ENCODE results near the gene ODAM. TPM values are rescaled to one million over a fixed set of nuclear protein-coding genes. Genes with fewer than 3 reads are reported as not detected.
"Not testable (repeated sequence)": the region's sequence is repeated elsewhere in the genome, so short reads cannot be mapped to it uniquely, and the experiment has no call there.

Gene ODAM
- total RNA-seq, 6 donors from 2014 or later, result 1.1 to 6.5 (median 3.3) TPM; not detected in 1

DNA sequence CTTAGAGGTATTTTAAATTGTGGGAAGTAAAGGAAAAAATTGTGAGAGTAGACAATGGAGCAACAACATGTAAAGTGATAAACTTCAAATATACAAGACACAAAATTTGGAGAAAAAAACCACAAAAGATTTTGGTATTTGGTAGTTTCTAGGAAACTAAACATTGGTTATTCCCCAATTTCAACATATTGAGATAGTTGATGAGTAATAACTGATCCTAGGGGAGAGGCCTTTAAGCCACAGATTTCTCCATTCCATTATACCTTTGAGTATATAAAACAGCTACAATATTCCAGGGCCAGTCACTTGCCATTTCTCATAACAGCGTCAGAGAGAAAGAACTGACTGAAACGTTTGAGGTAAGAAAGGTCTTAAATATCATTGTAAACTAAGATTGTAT is 30.3 kb downstream of the ODAM start, which contains the start of gene FDCSP:
Gene FDCSP, plus strand, starts transcription at position 301 of the 400 bp plus-strand sequence. CDS start 5,071 bp downstream, outside the sequence.
- DNase-seq, result no peak
- no peak for ATAC-seq (ENCODE audit: low FRiP score in 2 of 2)
- Histone ChIP-seq H3K27ac (no peak within 1 kb of the TSS), H3K36me3 (no peaks in the 10 kb centered on the region), H3K4me3 (no peak within 1 kb of the TSS), H3K27me3 (no peaks in the 10 kb centered on the region), H3K4me1 (no peaks in the 10 kb centered on the region), H3K9me3 (no peaks in the 10 kb centered on the region)
- 66 to 82% methylated on average over 2 of the region's 2 CpGs for WGBS, 2 donors
- no peak for TF ChIP-seq EP300 (IDR thresholded peaks at IDR 0.05)
- TF ChIP-seq, protein P1, sequence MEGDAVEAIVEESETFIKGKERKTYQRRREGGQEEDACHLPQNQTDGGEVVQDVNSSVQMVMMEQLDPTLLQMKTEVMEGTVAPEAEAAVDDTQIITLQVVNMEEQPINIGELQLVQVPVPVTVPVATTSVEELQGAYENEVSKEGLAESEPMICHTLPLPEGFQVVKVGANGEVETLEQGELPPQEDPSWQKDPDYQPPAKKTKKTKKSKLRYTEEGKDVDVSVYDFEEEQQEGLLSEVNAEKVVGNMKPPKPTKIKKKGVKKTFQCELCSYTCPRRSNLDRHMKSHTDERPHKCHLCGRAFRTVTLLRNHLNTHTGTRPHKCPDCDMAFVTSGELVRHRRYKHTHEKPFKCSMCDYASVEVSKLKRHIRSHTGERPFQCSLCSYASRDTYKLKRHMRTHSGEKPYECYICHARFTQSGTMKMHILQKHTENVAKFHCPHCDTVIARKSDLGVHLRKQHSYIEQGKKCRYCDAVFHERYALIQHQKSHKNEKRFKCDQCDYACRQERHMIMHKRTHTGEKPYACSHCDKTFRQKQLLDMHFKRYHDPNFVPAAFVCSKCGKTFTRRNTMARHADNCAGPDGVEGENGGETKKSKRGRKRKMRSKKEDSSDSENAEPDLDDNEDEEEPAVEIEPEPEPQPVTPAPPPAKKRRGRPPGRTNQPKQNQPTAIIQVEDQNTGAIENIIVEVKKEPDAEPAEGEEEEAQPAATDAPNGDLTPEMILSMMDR (IDR thresholded peaks at IDR 0.05), result no peak
- no peak for TF ChIP-seq POLR2A (IDR thresholded peaks at IDR 0.05)

- Histone ChIP-seq H3K4me1 (no peaks in the 10 kb centered on the region), H3K9me3 (no peaks in the 10 kb centered on the region), H3K36me3 (no peaks in the 10 kb centered on the region), H3K4me3 (no peak overlapping the region), H3K27me3 (no peaks in the 10 kb centered on the region), H3K27ac (no peak overlapping the region)
- TF ChIP-seq EP300 (IDR thresholded peaks at IDR 0.05), result no peak
- TF ChIP-seq POLR2A (IDR thresholded peaks at IDR 0.05), result no peak
- TF ChIP-seq, protein P1 (IDR thresholded peaks at IDR 0.05), result no peak
- no peak for TF ChIP-seq POLR2AphosphoS5 (IDR thresholded peaks at IDR 0.05)
- DNase-seq (no peak), ATAC-seq (ENCODE audit: low FRiP score in 2 of 2) (no peak)
- WGBS, 2 donors, result 67 to 79% methylated on average over 1 of the region's 1 CpG
Observed at GRCh38 chr4:70236125-70236524, 40.6 kb downstream of the ODAM start.

DNA sequence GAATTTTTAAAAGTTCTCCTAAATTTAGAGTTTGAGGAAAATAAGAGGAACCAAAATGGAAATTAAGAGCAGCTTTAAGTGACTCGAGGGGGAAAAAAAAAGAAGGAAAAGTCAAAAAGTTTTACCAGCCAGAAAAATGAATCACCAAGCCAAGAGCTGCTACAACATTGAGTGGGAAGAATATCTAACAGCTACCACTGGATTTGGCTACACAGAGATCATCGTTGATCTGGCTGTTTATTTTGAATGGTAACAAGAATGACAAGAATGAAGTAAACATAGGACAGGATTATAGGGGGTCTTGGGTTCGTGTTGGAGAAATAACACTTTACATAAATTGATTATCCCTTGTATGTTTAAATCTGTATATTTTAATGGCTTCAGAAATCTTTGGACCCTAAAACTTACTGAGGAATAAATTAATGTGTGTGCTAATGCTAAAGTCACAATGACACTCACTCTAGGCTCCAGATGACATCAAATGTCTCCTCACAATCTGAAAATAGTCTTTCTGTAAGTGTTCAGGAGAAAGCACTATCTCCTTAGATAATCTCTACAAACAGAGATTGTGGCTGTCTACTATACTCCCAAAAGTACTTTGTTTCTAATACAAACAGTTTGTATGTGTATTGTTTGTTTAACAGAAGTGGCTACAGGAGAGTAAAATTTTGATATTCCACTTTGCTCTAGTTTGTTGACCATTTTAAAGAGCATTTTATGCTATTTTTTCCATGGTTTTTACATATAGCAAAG is 43.8 kb downstream of the ODAM start:
- H3K9me3 ChIP-seq, result no peaks in the 10 kb centered on the region
- DNase-seq (no peak), ATAC-seq (ENCODE audit: low FRiP score in 2 of 2) (no peak)
- TF ChIP-seq, protein P1 (IDR thresholded peaks at IDR 0.05), result no peak
- TF ChIP-seq POLR2A (IDR thresholded peaks at IDR 0.05), result no peak
- H3K27me3 ChIP-seq, result no peaks in the 10 kb centered on the region
- WGBS, 2 donors, result 22 to 27% methylated on average over 3 of the region's 3 CpGs
- no peaks in the 10 kb centered on the region for H3K36me3 ChIP-seq
- no peak overlapping the region for H3K4me3 ChIP-seq
- H3K4me1 ChIP-seq, result no peaks in the 10 kb centered on the region
- no peak overlapping the region for H3K27ac ChIP-seq

- no peak for ATAC-seq (ENCODE audit: low FRiP score in 2 of 2)
- no peak for TF ChIP-seq POLR2AphosphoS5 (IDR thresholded peaks at IDR 0.05)
- no peak for TF ChIP-seq POLR2A (IDR thresholded peaks at IDR 0.05)
- no peak for TF ChIP-seq EP300 (IDR thresholded peaks at IDR 0.05)
- TF ChIP-seq, protein P1 (IDR thresholded peaks at IDR 0.05), result no peak
Observed at GRCh38 chr4:70239884-70240591, 44.5 kb downstream of the ODAM start.

GRCh38 chr4:70242297-70242696 is 46.8 kb downstream of the ODAM start, which contains the start of gene CSN3:
Gene CSN3, plus strand, starts transcription at chr4:70242597. Its CDS starts 2,223 bp downstream, at chr4:70244820.
- not testable (repeated sequence) for H3K27ac ChIP-seq; H3K4me3 ChIP-seq; ATAC-seq (ENCODE audit: low FRiP score in 2 of 2); DNase-seq; H3K36me3 ChIP-seq; H3K27me3 ChIP-seq; H3K9me3 ChIP-seq; H3K4me1 ChIP-seq
- 79 to 90% methylated on average over 3 of the region's 3 CpGs for WGBS, 2 donors

More at GRCh38 chr4:70239884-70240591, 44.5 kb downstream of the ODAM start:
- WGBS, 2 donors, result 51 to 60% methylated on average over 5 of the region's 5 CpGs
- Histone ChIP-seq H3K27ac (no peak overlapping the region), H3K4me3 (no peak overlapping the region), H3K4me1 (no peaks in the 10 kb centered on the region), H3K27me3 (no peaks in the 10 kb centered on the region), H3K9me3 (no peaks in the 10 kb centered on the region), H3K36me3 (no peaks in the 10 kb centered on the region)
- DNase-seq, result no peak

Measured in upper lobe of left lung (tissue), 6 donors.